Adrenal gland (tissue), 12 donors: ENCODE results near the gene KIAA0513. TPM values are rescaled to one million over a fixed set of nuclear protein-coding genes. Genes with fewer than 3 reads are reported as not detected.

Experiments
- DNase-seq, 7 donors: peaks; one replicate each; pipeline ENCODE4 v3.0.0-alpha.2; 2019 to 2020
- H3K27ac ChIP-seq, 5 donors: fragments of 200-600 bp; sonication (generic) in 4 of 5; 1 replicate in 3 of 5; 2 replicates in 2 of 5; pipeline versions ENCODE4 v1.5.1 to v1.8.0; 2016 to 2020; ENCODE audit warnings: mild to moderate bottlenecking in 1 of 5
- H3K27me3 ChIP-seq: fragments of 200-600 bp; 2 replicates; pipeline ENCODE4 v1.8.0; 2021
- H3K36me3 ChIP-seq, 2 donors: fragments of 200-600 bp; replicated peaks in 1 of 2; 1 replicate in 1 of 2; 2 replicates in 1 of 2; pipeline versions ENCODE4 v1.5.1 to v1.8.0; 2018 to 2022
- H3K4me1 ChIP-seq, 2 donors: fragments of 200-600 bp; replicated peaks in 1 of 2; 1 replicate in 1 of 2; 2 replicates in 1 of 2; pipeline versions ENCODE4 v1.5.1 to v1.8.0; 2018 to 2021
- H3K4me3 ChIP-seq, 4 donors: fragments of 200-600 bp; sonication (generic) in 3 of 4; one replicate each; pipeline ENCODE4 v1.5.1; 2016 to 2018
- H3K9me3 ChIP-seq, 3 donors: fragments of 200-600 bp; sonication (generic) in 1 of 3; replicated peaks in 1 of 3; 1 replicate in 2 of 3; 2 replicates in 1 of 3; pipeline versions ENCODE4 v1.5.1 to v1.8.0; 2016 to 2021
- POLR2A ChIP-seq, 2 donors: fragments of 450-650 bp; IDR thresholded peaks; one replicate each; pipeline ENCODE4 v1.6.1; 2017; ENCODE audit warnings: antibody characterized with exemption in 2 of 2, mild to moderate bottlenecking in 2 of 2, moderate library complexity in 1 of 2
- WGBS, 4 donors: extraction: QIAGEN DNeasy Blood & Tissue Kit in 2 of 4; methylation state at CpG; one replicate each; pipeline versions ENCODE4 v1.1.5 to v1.1.7; 2013 to 2017; 5-methylcytosine and 5-hydroxymethylcytosine counted together
- intact Hi-C, 2 donors: fragments of 100-400 bp; cut with DNase I; formaldehyde crosslinking; loops; one replicate each; pipeline versions ENCODE4 v1.14.1 to v1.15.0; 2022 to 2023
- polyA plus RNA-seq, 3 donors: library from polyadenylated mRNA; stranded (reverse); fragments of 200-250 nt in 2 of 3; fragments of 350-450 nt in 1 of 3; fragmentation: Illumina TruSeq in 1 of 3; extraction: RNeasy Lipid Tissue Mini Kit (QIAGEN cat#74804) in 1 of 3; gene quantifications; one replicate each; pipeline ENCODE4 v1.2.3, GENCODE V29; 2013 to 2014
- total RNA-seq, 9 donors: library from RNA; depleted of rRNA in 4 of 9; stranded (reverse); fragments of >200 nt in 4 of 9; fragments of 120-200 nt in 1 of 9; fragmentation: NEBNext Ultra II Directional in 1 of 9; extraction: Animal tissue kit (Norgen Biotek cat#: 25700) in 1 of 9; gene quantifications; one replicate each; pipeline versions ENCODE4 v1.1.0 to v1.2.4, GENCODE V29; 2013 to 2023
- TF ChIP-seq, protein P1 (sequence below), 6 experiments: fragments of 450-650 bp in 4 of 6; fragments of 200-600 bp in 2 of 6; sonication (generic) in 1 of 6; IDR thresholded peaks; 1 replicate in 5 of 6; 2 replicates in 1 of 6; pipeline versions ENCODE4 v1.5.1 to v1.8.0; 2016 to 2021; ENCODE audit warnings: antibody characterized with exemption in 6 of 6, mild to moderate bottlenecking in 2 of 6, moderate library complexity in 1 of 6
- donor health status: healthy with polysubstance abuse.
- donor health status: Bipolar disorder and iron deficiency.
- donor health status: DM: yes; HTN: yes; CAD: no.
- donor health status: DM: no; HTN: no; CAD: no.
- donor health status: DM: no; HTN: no; CAD: no.
- donor health status: DM: yes; HTN: yes; CAD: no.

Gene KIAA0513
- total and polyA plus RNA-seq, 12 donors = 7.5 to 36.7 (median 17.8) TPM

DNA sequence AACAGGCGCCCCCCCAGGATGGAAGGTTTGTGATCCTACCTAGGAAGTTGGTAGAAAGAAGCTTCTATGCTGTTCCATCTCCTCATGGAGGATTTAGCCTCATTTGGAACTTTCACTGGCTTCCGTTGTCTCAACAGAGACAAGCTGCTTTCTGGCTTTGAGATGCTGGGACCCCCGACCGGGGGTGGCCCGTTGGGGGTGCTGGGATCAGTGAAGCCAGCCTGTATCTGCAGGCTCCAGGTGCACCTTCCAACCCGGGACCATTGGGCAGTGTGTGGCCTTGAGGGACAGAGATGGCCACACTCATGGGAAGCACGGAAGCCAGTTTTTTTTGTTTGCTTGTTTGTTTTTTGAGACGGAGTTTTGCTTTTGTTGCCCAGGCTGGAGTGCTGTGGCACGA lies 69.3 kb downstream of the KIAA0513 start:
- Histone ChIP-seq H3K9me3 (no peaks in the 10 kb centered on the region), H3K4me1 (no peaks in the 10 kb centered on the region), H3K36me3 (no peaks in the 10 kb centered on the region), H3K27me3 (peaks cover 5% of the 10 kb centered on the region), H3K4me3 (no peak overlapping the region), H3K27ac (no peak overlapping the region)
- no peak for DNase-seq
- intact Hi-C loops = no loop called here
- TF ChIP-seq, protein P1, sequence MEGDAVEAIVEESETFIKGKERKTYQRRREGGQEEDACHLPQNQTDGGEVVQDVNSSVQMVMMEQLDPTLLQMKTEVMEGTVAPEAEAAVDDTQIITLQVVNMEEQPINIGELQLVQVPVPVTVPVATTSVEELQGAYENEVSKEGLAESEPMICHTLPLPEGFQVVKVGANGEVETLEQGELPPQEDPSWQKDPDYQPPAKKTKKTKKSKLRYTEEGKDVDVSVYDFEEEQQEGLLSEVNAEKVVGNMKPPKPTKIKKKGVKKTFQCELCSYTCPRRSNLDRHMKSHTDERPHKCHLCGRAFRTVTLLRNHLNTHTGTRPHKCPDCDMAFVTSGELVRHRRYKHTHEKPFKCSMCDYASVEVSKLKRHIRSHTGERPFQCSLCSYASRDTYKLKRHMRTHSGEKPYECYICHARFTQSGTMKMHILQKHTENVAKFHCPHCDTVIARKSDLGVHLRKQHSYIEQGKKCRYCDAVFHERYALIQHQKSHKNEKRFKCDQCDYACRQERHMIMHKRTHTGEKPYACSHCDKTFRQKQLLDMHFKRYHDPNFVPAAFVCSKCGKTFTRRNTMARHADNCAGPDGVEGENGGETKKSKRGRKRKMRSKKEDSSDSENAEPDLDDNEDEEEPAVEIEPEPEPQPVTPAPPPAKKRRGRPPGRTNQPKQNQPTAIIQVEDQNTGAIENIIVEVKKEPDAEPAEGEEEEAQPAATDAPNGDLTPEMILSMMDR (IDR thresholded peaks at IDR 0.05) = no peak
- TF ChIP-seq POLR2A (IDR thresholded peaks at IDR 0.05) = no peak
- 70 to 76% (median 71%) methylated on average over 7 to 9 of the region's 9 CpGs for WGBS, 4 donors

DNA sequence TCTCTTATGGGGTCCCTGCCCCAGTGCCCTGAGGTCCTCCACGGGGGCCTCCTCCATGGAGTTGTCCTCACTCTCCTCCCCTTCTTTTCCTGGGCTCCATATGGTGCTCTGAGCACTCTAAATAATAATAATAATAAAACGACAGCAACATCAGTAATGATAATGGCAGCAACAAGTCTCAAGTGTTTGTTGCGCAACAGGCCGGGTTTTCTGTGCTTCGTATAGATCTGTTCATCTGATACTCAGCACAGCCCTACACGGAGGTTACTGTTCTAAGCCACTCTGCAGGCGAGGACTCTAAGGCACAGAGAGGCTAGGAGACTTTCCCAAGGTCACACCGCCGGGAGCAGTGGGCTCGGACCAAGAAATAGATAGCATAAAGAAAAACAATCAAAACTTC lies 71.0 kb downstream of the KIAA0513 start:
- TF ChIP-seq, protein P1 (IDR thresholded peaks at IDR 0.05) = no peak
- no peak for TF ChIP-seq POLR2A (IDR thresholded peaks at IDR 0.05)
- Histone ChIP-seq H3K36me3 (no peaks in the 10 kb centered on the region), H3K27me3 (peaks cover 5% of the 10 kb centered on the region), H3K4me1 (no peaks in the 10 kb centered on the region), H3K4me3 (no peak overlapping the region), H3K9me3 (no peaks in the 10 kb centered on the region), H3K27ac (no peak overlapping the region)
- intact Hi-C loops = no loop called here
- 57 to 71% (median 62%) methylated on average over 10 of the region's 10 CpGs for WGBS, 4 donors
- DNase-seq = no peak

DNA sequence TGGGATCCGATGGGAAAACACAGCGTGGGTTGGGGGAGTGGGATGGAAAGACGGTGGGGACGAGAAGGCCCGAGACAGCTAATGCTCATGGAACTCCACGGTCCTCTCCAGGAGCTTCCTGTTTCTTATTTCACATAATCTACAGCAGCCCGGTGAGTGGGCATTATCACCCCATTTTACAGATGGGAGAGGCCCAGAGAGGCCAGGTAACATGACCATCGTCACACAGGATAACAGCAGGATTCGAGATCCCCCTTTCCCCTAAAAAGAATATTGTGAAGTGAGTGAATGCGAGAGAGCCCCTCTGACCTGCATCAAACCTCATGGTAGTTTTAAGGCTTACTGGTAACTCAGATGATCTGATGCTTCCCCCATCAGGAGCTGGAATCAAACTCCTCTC lies 72.7 kb downstream of the KIAA0513 start:
- no peak overlapping the region for H3K27ac ChIP-seq
- no peaks in the 10 kb centered on the region for H3K9me3 ChIP-seq
- intact Hi-C loops = no loop called here
- H3K4me3 ChIP-seq = no peak overlapping the region
- no peak for DNase-seq
- 88 to 93% (median 90%) methylated on average over 10 of the region's 10 CpGs for WGBS, 4 donors
- TF ChIP-seq, protein P1 (IDR thresholded peaks at IDR 0.05) = no peak
- no peak for TF ChIP-seq POLR2A (IDR thresholded peaks at IDR 0.05)
- H3K36me3 ChIP-seq = no peaks in the 10 kb centered on the region
- no peaks in the 10 kb centered on the region for H3K27me3 ChIP-seq
- H3K4me1 ChIP-seq = no peaks in the 10 kb centered on the region

- TF ChIP-seq POLR2A (IDR thresholded peaks at IDR 0.05) = no peak
- TF ChIP-seq, protein P1 (IDR thresholded peaks at IDR 0.05) = no peak
- Histone ChIP-seq H3K9me3 (no peaks in the 10 kb centered on the region), H3K4me1 (no peaks in the 10 kb centered on the region), H3K4me3 (no peak overlapping the region), H3K27me3 (no peaks in the 10 kb centered on the region), H3K27ac (no peak overlapping the region), H3K36me3 (no peaks in the 10 kb centered on the region)
- WGBS, 4 donors = 73 to 90% (median 83%) methylated on average over 11 of the region's 11 CpGs
- intact Hi-C loops = no loop called here
- no peak for DNase-seq
Observed at GRCh38 chr16:85101956-85102630, 74.5 kb downstream of the KIAA0513 start.
